NCI-H526 (cell line): ENCODE results near the gene ITLN1.
"Not testable (repeated sequence)": the region's sequence is repeated elsewhere in the genome, so short reads cannot be mapped to it uniquely, and the experiment has no call there.

Experiments used
- DNase-seq, 2 experiments: peaks; one replicate each; lab custom pipeline; 2025; lab: John Stamatoyannopoulos, UW

Gene ITLN1

GRCh38 chr1:160883581-160884513 is 1.1 kb downstream of the ITLN1 start:
- DNase-seq = no peak

- DNase-seq = no peak
Measured at GRCh38 chr1:160882582-160882981, 2.4 kb downstream of the ITLN1 start.

- not testable (repeated sequence) for DNase-seq
Measured at GRCh38 chr1:160881264-160881663, 3.7 kb downstream of the ITLN1 start.

GRCh38 chr1:160880216-160880615 is 4.8 kb downstream of the ITLN1 start:
- DNase-seq = no peak

- no peak for DNase-seq
Measured at GRCh38 chr1:160879056-160879455, 5.9 kb downstream of the ITLN1 start.

- DNase-seq = peak in 1 of 2 experiments; percentile 15
Measured at GRCh38 chr1:160877221-160877620, 7.8 kb downstream of the ITLN1 start.

GRCh38 chr1:160876311-160876710 is 8.7 kb downstream of the ITLN1 start:
- no peak for DNase-seq

GRCh38 chr1:160875591-160875990 is 9.4 kb downstream of the ITLN1 start:
- not testable (repeated sequence) for DNase-seq

GRCh38 chr1:160874935-160875334 is 10.0 kb downstream of the ITLN1 start:
- DNase-seq = no peak

- no peak for DNase-seq
Measured at GRCh38 chr1:160868141-160868540, 16.8 kb downstream of the ITLN1 start.

- not testable (repeated sequence) for DNase-seq
Measured at GRCh38 chr1:160867651-160868050, 17.3 kb downstream of the ITLN1 start.

- no peak for DNase-seq
Measured at GRCh38 chr1:160866695-160867260, 18.2 kb downstream of the ITLN1 start.

GRCh38 chr1:160866001-160866694 is 18.8 kb downstream of the ITLN1 start:
- DNase-seq = no peak

GRCh38 chr1:160865337-160865736 is 19.6 kb downstream of the ITLN1 start:
- DNase-seq = no peak

GRCh38 chr1:160864173-160864572 is 20.8 kb downstream of the ITLN1 start:
- no peak for DNase-seq

GRCh38 chr1:160863774-160864131 is 21.2 kb downstream of the ITLN1 start:
- DNase-seq = no peak

GRCh38 chr1:160863061-160863773 is 21.8 kb downstream of the ITLN1 start:
- no peak for DNase-seq

- no peak for DNase-seq
Measured at GRCh38 chr1:160862203-160863060, 22.5 kb downstream of the ITLN1 start, which contains the start of gene CD244. Gene CD244 (minus strand): TSS chr1:160862887. CDS start chr1:160862677, 210 bp downstream.

- DNase-seq = no peak
Measured at GRCh38 chr1:160860840-160861505, 24.0 kb downstream of the ITLN1 start.

GRCh38 chr1:160859166-160859565 is 25.8 kb downstream of the ITLN1 start:
- no peak for DNase-seq

GRCh38 chr1:160858507-160858906 is 26.5 kb downstream of the ITLN1 start:
- DNase-seq = no peak
